ENCODE data around the gene HAAO. TPM values are rescaled to one million over a fixed set of nuclear protein-coding genes. Genes with fewer than 3 reads are reported as not detected.
A peak's percentile ranks its signal among the peaks of the same experiment; 100 is the strongest.

The HAAO gene
- total and polyA plus RNA-seq, 11 donors, result 1.3 to 10.6 (median 2.2) TPM

GRCh38 chr2:42752816-42753813, 39.3 kb downstream of the HAAO start:
- Histone ChIP-seq H3K9me3 (no peaks in the 10 kb centered on the region), H3K27ac (peak overlapping the region in 1 of 12 donors; percentile 68), H3K4me1 (peaks cover 0 to 50% (median 16%) of the 10 kb centered on the region in 12 donors), H3K27me3 (no peaks in the 10 kb centered on the region), H3K4me3 (no peak overlapping the region), H3K36me3 (peaks cover 0 to 4% (median 0%) of the 10 kb centered on the region in 9 donors)
- TF ChIP-seq CTCF (IDR thresholded peaks at IDR 0.05) (no peak), POLR2A (IDR thresholded peaks at IDR 0.05) (no peak)
- intact Hi-C loops (cut with DNase I), result loop anchor here in 1 of 10 donors (10.0 kb wide), 1 partner anchor 78 kb away; no protein-coding TSS in a partner anchor
- ATAC-seq, result peak in 1 of 4 donors; percentile 31
- 91 to 93% (median 92%) methylated on average over 24 of the region's 24 CpGs for WGBS, 4 donors
- no peak for DNase-seq

GRCh38 chr2:42752314-42752713, 40.1 kb downstream of the HAAO start:
- H3K27me3 ChIP-seq, result no peaks in the 10 kb centered on the region
- TF ChIP-seq POLR2A (IDR thresholded peaks at IDR 0.05) (no peak), CTCF (IDR thresholded peaks at IDR 0.05) (no peak)
- H3K4me1 ChIP-seq, result peaks cover 0 to 50% (median 16%) of the 10 kb centered on the region in 12 donors
- peaks cover 0 to 6% (median 0%) of the 10 kb centered on the region in 9 donors for H3K36me3 ChIP-seq
- peak overlapping the region in 1 of 12 donors; percentile 68 for H3K27ac ChIP-seq
- 66 to 81% (median 75%) methylated on average over 2 of the region's 2 CpGs for WGBS, 4 donors
- no peaks in the 10 kb centered on the region for H3K9me3 ChIP-seq
- ATAC-seq (peak in 3 of 4 donors; percentile 43 to 59 (median 53)), DNase-seq (no peak)
- intact Hi-C loops (cut with DNase I), result loop anchor here in 1 of 10 donors (10.0 kb wide), 1 partner anchor 78 kb away; no protein-coding TSS in a partner anchor
- no peak overlapping the region for H3K4me3 ChIP-seq

GRCh38 chr2:42748840-42749239, 43.5 kb downstream of the HAAO start:
- Histone ChIP-seq H3K4me3 (no peak overlapping the region), H3K27me3 (no peaks in the 10 kb centered on the region), H3K27ac (no peak overlapping the region), H3K9me3 (no peaks in the 10 kb centered on the region), H3K4me1 (peaks cover 0 to 26% (median 5%) of the 10 kb centered on the region in 12 donors), H3K36me3 (peaks cover 0 to 10% (median 0%) of the 10 kb centered on the region in 9 donors)
- intact Hi-C loops (cut with DNase I), result no loop called here
- DNase-seq (no peak), ATAC-seq (no peak)
- 94 to 100% (median 97%) methylated on average over 4 of the region's 4 CpGs for WGBS, 4 donors
- no peak for TF ChIP-seq POLR2A (IDR thresholded peaks at IDR 0.05)
- TF ChIP-seq CTCF (IDR thresholded peaks at IDR 0.05), result no peak

- WGBS, 4 donors, result 96 to 99% (median 98%) methylated on average over 3 of the region's 3 CpGs
- Histone ChIP-seq H3K27me3 (no peaks in the 10 kb centered on the region), H3K27ac (no peak overlapping the region), H3K4me3 (no peak overlapping the region), H3K9me3 (no peaks in the 10 kb centered on the region), H3K4me1 (peaks cover 0 to 13% (median 0%) of the 10 kb centered on the region in 12 donors), H3K36me3 (peaks cover 0 to 10% (median 0%) of the 10 kb centered on the region in 9 donors)
- intact Hi-C loops (cut with DNase I), result no loop called here
- TF ChIP-seq CTCF (IDR thresholded peaks at IDR 0.05) (no peak), POLR2A (IDR thresholded peaks at IDR 0.05) (no peak)
- ATAC-seq, result no peak
- no peak for DNase-seq
These were observed 45.0 kb downstream of the HAAO start for GRCh38 chr2:42747422-42747821.
